ENCODE measurements around the gene IMPDH2.

Gene IMPDH2

GRCh38 chr3:48989126-48989795 lies 39.9 kb downstream of the IMPDH2 start:
- DNase-seq (ENCODE audit: insufficient read length, low spot score), result no peak
- FAIRE-seq, result no peak
- TF ChIP-seq SPI1 (IDR thresholded peaks at IDR 0.05; ENCODE audit: low read depth, low read length) (no peak), POLR2A (IDR thresholded peaks at IDR 0.05; ENCODE audit: low read depth, low read length) (no peak), PAX5 (IDR thresholded peaks at IDR 0.05; ENCODE audit: insufficient read depth, low read length, severe bottlenecking) (no peak), POU2F2 (IDR thresholded peaks at IDR 0.05; ENCODE audit: low read depth, low read length) (no peak), TAF1 (IDR thresholded peaks at IDR 0.05; ENCODE audit: low read depth, low read length) (no peak), POLR2AphosphoS5 (IDR thresholded peaks at IDR 0.05; ENCODE audit: low read depth, low read length) (no peak)

- TF ChIP-seq POU2F2 (IDR thresholded peaks at IDR 0.05; ENCODE audit: low read depth, low read length) (no peak), POLR2AphosphoS5 (IDR thresholded peaks at IDR 0.05; ENCODE audit: low read depth, low read length) (no peak), POLR2A (IDR thresholded peaks at IDR 0.05; ENCODE audit: low read depth, low read length) (no peak)
- FAIRE-seq, result no peak
- no peak for DNase-seq (ENCODE audit: insufficient read length, low spot score)
Observed at GRCh38 chr3:48985831-48986376, 43.3 kb downstream of the IMPDH2 start.

GRCh38 chr3:48984663-48985062 lies 44.5 kb downstream of the IMPDH2 start:
- DNase-seq (ENCODE audit: insufficient read length, low spot score) (no peak), FAIRE-seq (no peak)
- TF ChIP-seq POLR2A (IDR thresholded peaks at IDR 0.05; ENCODE audit: low read depth, low read length) (no peak), POU2F2 (IDR thresholded peaks at IDR 0.05; ENCODE audit: low read depth, low read length) (no peak), SPI1 (IDR thresholded peaks at IDR 0.05; ENCODE audit: low read depth, low read length) (no peak)

GRCh38 chr3:48983096-48983495 lies 46.1 kb downstream of the IMPDH2 start:
- no peak for TF ChIP-seq POLR2AphosphoS5 (IDR thresholded peaks at IDR 0.05; ENCODE audit: low read depth, low read length)
- no peak for TF ChIP-seq TAF1 (IDR thresholded peaks at IDR 0.05; ENCODE audit: low read depth, low read length)
- TF ChIP-seq SPI1 (IDR thresholded peaks at IDR 0.05; ENCODE audit: low read depth, low read length), result no peak
- TF ChIP-seq PAX5 (IDR thresholded peaks at IDR 0.05; ENCODE audit: insufficient read depth, low read length, severe bottlenecking), result no peak
- no peak for TF ChIP-seq POLR2A (IDR thresholded peaks at IDR 0.05; ENCODE audit: low read depth, low read length)
- TF ChIP-seq POU2F2 (IDR thresholded peaks at IDR 0.05; ENCODE audit: low read depth, low read length), result no peak
- DNase-seq (ENCODE audit: insufficient read length, low spot score) (no peak), FAIRE-seq (no peak)

- FAIRE-seq (no peak), DNase-seq (ENCODE audit: insufficient read length, low spot score) (no peak)
- TF ChIP-seq TAF1 (IDR thresholded peaks at IDR 0.05; ENCODE audit: low read depth, low read length) (no peak), SPI1 (IDR thresholded peaks at IDR 0.05; ENCODE audit: low read depth, low read length) (no peak), PAX5 (IDR thresholded peaks at IDR 0.05; ENCODE audit: insufficient read depth, low read length, severe bottlenecking) (no peak), POU2F2 (IDR thresholded peaks at IDR 0.05; ENCODE audit: low read depth, low read length) (no peak)
Observed at GRCh38 chr3:48982686-48983085, 46.5 kb downstream of the IMPDH2 start.

- DNase-seq (ENCODE audit: insufficient read length, low spot score) (no peak), FAIRE-seq (no peak)
- TF ChIP-seq PAX5 (IDR thresholded peaks at IDR 0.05; ENCODE audit: insufficient read depth, low read length, severe bottlenecking) (no peak), POLR2AphosphoS5 (IDR thresholded peaks at IDR 0.05; ENCODE audit: low read depth, low read length) (no peak), POLR2A (IDR thresholded peaks at IDR 0.05; ENCODE audit: low read depth, low read length) (no peak), SPI1 (IDR thresholded peaks at IDR 0.05; ENCODE audit: low read depth, low read length) (no peak), TAF1 (IDR thresholded peaks at IDR 0.05; ENCODE audit: low read depth, low read length) (no peak), POU2F2 (IDR thresholded peaks at IDR 0.05; ENCODE audit: low read depth, low read length) (no peak)
Observed at GRCh38 chr3:48982016-48982415, 47.2 kb downstream of the IMPDH2 start.

- no peak for TF ChIP-seq SPI1 (IDR thresholded peaks at IDR 0.05; ENCODE audit: low read depth, low read length)
- no peak for TF ChIP-seq POLR2A (IDR thresholded peaks at IDR 0.05; ENCODE audit: low read depth, low read length)
- TF ChIP-seq POLR2AphosphoS5 (IDR thresholded peaks at IDR 0.05; ENCODE audit: low read depth, low read length), result no peak
- TF ChIP-seq PAX5 (IDR thresholded peaks at IDR 0.05; ENCODE audit: insufficient read depth, low read length, severe bottlenecking), result no peak
- no peak for TF ChIP-seq TAF1 (IDR thresholded peaks at IDR 0.05; ENCODE audit: low read depth, low read length)
- no peak for TF ChIP-seq POU2F2 (IDR thresholded peaks at IDR 0.05; ENCODE audit: low read depth, low read length)
- FAIRE-seq (no peak), DNase-seq (ENCODE audit: insufficient read length, low spot score) (no peak)
Observed at GRCh38 chr3:48980295-48980694, 48.9 kb downstream of the IMPDH2 start.

- FAIRE-seq (no peak), DNase-seq (ENCODE audit: insufficient read length, low spot score) (no peak)
- no peak for TF ChIP-seq POU2F2 (IDR thresholded peaks at IDR 0.05; ENCODE audit: low read depth, low read length)
- no peak for TF ChIP-seq POLR2AphosphoS5 (IDR thresholded peaks at IDR 0.05; ENCODE audit: low read depth, low read length)
Observed at GRCh38 chr3:48979451-48979850, 49.7 kb downstream of the IMPDH2 start.

Measured in GM12891 (cell line).